Measurements from ENCODE around the gene CIT.

Gene CIT

DNA sequence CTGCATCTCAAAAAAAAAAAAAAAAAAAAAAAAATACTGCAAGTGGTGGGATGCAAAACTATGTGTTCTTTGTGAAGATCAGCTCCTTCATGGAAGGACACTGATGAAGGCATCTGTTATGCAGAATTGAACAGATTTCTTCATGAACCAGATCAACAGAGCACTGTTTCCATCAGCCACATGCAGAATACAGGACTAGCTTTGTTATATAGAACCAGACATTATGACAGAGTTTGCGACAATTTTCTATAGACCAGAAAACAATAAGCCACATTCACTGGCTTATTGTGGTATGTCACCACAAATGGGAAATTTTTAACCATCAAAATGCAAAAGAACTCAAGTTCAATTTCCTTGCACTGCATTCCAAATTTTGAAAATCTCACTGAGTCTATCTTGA lies 34.7 kb downstream of the CIT start:
- no peak for DNase-seq

DNA sequence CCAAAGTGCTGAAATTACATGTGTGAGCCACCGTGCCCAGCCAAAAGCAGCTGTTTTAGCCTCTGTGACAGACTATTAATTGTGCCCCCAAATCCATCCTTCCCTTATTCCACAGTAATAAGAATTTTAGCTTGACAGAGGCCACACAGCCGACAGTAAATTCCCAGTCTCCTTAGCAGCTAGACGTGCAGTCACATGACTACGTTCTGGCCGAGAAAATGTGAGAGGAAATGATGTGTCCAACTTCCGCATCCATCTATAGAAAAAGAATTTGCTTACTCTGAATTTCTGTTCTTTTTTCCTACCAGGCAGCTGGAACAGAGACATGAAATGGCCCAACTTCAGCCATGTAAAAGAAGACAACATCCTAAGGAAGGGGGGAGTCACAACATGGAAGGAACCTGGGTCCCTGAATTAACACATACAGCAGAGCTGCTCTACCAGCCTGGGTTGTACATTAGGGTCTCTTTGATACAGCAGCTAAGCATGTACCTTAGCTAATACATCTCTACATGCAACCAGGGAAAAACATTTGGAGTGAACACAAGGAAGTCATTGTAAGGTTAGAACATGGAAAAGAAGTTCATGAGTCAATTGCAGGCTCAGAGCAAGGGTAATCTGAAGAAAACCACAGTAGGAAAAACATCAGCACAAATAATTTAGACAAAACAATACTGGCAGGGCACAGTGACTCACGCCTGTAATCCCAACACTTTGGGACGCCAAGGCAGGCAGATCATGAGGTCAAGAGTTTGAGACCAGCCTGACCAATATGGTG lies 35.5 kb downstream of the CIT start:
- no peak for DNase-seq

DNA sequence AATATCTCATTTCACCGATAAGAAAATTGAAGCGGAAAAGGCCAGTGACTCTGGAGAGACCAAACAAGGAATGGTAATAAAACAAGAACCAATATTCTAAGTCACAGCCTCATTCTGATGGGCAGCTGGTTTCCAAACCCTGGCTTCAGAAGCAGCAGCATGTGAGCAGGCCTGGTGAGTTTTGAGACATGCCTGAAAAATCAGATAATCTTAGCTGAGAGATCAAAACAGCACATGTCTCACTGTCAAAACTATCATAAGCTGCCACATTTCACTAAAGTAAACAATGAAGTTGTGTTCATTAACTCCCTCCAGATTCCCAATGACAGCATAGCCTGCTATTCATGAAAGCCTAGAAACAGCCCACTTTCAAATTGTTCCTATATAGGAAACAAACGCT lies 36.5 kb downstream of the CIT start:
- DNase-seq: no peak

DNA sequence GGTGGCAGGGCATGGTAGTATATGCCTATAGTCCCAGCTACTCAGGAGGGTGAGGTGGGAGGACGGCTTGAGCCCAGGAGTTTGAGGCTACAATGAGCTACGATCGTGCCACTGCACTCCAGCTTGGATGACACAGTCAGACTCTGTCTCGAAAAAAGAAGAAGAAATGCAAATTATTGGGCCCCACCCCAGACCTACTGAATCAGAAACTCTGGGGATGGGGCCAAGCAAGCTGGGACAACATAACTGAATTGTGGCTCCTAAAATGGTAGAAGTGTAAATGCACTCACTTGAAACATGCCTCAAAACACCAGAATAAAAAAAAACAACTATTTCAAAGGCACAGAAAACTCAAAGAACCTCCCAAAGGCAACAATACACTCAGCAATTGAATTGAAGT lies 37.0 kb downstream of the CIT start:
- DNase-seq: no peak

DNA sequence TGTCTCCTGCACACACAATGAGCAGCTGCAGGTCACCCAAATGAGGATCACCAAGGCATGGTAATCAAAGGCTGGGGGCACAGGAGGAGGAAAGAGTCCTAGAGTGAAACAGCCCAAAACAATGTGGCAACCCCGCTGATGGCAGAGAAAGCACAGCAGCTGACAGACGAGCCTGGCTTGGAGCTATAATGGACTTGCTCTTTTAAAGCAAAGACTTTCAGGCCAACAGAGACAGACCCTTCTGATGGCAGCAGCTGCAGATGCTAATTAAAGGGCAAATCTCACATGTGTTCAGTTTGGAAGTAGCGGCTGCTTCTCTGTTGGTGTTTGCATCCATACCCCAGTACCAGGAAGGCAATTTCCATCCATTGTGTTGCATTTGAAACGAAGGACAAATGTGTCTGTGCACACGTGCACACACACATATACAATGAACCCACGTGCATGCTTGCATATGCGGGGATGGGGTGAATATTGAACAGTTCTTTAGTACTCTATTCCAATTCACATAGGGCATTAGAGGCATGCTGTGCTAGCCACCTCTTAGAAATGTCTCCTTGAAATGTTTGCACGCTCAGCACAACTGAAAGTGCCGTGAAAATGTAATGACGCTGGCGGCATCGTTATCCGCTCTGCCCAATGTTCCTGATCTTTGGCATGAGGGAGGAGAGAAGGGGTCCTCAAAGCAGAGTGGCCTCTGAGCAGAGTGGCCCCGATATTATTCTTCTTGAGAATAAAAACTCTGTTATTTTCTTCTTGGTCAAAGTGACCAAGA lies 38.1 kb downstream of the CIT start:
- DNase-seq: no peak

DNA sequence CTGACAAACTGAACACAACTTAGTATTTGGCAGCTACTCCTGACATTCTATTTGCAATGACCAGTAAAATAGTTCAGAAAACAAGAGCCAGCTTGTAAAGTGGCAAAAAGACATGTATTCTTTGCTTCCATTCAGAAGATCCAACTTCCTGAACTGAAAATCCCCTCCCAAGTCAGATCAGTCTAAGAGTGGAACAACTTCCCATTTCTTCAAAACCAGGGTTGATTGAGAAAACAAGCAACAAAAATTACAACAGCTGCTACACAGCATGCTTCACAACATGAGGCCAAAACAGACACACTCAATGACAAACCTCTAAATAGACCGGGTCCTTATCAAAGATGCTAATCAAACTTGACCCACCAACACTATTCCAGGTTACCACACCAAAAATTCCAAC lies 40.3 kb downstream of the CIT start:
- no peak for DNase-seq

DNA sequence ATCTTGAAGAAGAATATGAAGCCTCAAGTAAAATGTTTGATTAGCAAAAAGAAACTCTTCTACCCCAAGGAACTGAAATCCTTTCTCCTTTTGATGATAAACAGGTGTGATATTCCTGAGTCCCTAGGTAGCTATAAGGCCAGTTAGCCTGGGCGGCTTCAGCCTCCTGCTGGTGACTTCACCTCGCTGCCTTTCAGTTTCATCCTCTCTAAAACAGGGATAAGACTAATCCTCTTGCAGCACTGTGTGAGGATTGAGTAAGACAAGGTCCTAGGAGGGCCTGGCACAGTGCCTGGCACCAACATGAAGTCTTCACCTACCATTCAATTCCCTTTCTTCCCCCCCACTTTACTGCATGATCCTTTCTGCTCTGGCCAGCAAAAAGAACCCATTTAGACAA lies 42.1 kb downstream of the CIT start:
- DNase-seq: no peak

DNA sequence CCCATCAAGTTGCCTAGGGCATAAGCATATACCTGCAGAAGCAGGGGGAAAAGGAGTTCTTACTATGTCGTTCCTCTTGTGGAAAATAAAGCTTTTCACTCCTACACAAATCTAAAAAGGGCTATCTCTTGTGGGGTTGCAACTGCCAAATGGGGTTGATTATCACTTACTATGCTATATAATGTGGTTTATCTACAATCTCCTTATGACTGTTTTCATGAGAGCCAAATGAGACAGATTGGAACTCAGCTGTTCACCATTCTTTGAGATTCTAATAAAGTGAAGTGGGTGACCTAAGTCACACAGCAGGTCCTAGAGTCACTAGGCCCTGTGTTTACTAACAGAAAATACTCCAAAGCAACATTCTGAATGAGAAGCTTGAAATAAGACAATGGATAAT lies 47.7 kb downstream of the CIT start:
- no peak for DNase-seq

DNA sequence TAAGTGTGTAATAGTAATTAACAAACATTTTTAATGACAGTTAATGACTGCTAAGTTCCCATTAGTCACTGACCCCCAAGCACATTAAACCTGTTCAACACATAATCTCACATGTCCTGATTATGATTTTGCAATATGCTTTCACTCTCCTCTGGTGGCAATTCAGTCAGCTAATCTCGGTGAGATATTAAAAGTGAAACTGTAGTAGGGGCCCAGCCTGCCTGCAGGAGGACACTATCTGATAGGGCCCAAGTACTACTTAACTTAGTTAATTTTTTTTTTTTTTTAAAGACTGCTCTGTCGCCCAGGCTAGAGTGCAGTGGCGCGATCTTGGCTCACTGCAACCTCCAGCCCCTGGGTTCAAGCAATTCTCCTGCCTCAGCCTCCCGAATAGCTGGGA lies 48.8 kb downstream of the CIT start:
- no peak for DNase-seq

DNA sequence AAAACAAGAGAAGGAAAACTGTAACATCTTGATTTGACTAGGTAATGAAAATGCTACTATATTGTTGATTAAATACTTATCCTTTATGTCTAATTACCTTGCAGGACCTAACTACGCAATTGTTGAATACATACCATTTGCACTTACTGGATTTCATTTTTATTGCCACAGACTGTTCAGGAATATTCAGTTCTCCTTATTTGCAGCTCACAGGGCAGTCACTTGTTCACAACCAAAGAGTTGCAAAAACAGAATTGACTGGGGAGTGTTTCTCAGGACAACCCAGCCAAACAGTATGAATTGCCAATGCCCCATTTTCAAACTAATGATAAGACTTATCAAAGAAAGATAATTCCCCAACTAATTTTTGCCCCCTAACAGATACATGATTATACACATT lies 49.4 kb downstream of the CIT start:
- no peak for DNase-seq

DNA sequence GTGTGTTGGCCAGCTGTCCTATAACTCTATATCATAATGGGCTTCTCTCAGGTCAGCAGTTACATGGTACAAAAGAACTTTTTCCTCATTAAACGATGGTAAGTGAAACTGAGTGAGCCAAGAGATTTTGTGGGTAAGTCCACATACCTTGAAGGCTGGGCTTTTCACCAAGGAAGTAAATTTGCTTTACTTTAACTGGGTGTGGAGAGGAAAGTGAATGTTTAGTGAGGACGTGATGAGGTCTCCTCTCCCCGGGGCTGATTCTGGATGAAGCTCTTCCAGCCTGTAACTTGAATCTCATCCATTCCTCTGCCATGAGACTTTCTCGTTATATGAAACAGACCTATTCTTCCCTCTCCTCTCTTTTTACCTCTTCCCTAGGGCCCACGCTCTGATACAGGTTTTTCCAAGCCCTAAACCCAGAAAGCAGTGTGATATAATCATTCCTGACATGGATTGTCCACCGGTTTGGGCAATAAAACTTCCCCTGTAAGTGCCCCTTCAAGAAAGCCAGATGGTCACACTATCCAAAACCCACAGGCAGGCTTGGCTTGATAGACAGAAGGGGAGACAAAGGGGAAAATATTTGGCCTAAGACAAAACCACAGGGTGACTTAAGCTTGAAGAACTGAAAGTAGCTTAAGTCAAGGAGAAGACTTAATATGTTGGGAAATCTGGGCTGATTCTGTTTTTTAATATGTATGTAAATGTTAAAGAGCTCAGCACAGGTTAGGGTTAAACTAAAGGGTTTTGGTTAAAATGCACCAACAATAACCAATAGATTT lies 50.3 kb downstream of the CIT start:
- no peak for DNase-seq

DNA sequence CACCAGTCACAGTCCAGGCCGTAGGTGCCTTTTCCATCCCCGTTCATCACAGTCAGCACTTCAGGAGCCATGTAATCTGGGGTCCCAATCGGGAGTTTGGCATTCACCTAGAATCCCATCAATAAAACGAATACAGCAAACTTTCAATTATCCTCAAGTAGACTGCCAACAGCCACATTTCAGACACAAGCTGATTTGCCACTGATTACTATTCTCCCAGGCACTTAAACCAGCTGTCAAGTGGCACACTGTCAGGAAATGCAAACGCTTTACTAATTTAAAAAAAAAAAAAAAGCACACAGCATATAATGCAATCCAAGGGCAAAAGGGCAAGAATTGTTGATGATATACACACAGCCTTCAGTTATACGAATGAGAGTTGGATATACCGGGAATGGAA lies 51.9 kb downstream of the CIT start:
- DNase-seq: no peak

DNA sequence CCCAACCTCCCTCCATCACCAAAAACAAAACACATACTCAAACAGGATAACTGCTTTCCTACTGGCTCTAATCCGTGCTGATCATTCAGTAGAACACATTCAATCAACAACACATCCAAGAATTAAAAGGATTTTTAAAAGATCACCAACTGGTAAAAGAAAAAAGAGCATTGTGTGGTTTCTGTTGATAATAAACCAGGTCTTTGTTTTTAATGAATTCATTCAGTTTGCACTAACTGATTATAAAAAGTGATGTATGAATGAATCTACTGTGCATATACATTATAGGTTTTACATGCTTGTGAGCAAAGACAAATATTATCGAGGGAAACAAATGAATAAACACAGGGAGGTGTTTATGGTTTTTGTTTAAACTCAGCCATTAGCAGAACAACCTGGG lies 55.1 kb downstream of the CIT start:
- DNase-seq: no peak

DNA sequence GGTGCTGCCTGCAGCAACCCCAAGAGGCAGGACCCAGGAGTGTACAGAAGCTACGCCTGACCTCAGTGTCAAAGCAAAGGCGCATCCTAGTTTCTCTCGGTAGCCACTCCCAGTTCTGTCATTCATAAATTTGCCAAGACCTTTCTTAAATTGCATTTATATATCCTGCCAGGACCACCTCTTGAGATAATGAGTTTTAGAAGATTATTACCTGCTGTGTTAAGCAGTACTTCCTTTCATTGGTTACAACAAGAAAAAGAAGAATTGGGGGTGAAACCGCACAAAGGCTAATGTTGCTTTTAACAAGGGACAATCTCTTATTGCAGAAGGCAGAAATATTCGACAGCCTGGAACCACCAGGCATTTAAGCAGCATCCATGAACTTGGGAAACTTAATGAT lies 57.8 kb downstream of the CIT start:
- DNase-seq: no peak

DNA sequence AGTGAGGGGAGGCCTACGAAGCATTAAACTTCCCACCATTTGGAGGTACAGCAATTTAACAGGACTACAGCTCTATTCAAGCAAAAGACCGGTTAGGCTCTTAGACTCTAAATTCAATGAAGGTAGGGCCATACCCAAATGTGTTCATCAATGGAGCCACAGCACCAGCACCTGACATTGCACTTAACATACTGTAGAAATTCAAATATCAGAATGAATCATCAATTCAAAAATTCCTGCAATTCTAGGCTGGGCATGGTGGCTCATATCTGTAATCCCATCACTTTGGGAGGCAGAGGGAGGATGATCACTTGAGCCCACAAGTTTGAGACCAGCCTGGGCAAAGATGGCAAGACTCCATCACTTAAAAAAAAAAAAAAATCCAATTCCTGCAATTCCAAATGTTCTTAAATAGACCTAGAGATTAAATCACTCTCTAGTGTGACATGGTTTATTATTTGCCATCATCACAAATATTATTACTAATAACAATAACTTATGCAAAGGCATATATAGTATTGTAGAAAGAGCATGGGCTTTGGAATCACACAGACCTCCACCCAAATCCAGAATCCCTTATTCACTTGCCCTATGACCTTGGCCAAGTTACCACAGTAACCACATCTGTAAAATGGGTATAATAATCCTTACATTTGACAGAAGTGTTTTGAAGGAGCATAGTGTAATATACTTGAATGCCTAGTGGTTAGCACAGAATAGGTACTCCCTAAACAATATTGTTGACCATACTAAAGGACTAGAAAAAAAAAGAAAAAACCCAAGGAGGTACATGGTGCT lies 59.4 kb downstream of the CIT start:
- no peak for DNase-seq

DNA sequence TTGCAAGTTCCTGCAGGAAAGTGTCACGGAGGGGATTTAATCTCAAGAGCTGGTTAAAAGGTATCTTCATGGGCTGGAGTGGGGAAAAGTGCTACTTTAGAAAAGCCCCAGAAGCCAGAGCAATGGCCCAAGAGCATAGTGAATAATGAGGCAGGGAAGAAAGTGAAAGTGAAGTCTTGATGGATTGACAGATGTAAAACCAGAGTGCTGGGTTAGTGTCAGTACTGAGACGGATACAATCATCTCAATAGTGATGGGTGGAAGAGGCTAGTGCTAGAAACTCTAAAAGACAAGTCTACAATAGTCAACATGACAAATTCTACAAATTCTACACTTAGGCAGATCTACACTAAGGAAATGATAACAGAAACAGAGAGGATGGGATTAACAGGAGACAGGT lies 68.1 kb downstream of the CIT start:
- DNase-seq: no peak

DNA sequence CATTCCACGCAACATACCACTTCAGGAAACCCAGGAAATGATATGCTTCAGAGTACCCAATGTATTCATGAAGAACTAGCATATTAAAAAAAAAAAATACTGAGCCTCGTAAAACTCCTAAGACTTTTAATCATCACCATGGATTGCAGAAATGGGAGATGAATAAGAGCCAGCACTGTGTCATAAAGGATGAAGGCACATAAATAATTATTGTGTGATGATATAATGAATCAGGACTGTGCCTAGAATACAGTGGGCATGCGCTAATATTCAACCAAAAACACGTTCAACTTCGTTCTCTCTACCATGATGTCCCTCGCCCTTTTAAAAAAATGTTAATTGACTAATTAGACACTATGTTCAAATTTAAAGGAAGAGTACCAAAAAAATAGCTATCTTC lies 68.7 kb downstream of the CIT start:
- DNase-seq: no peak

DNA sequence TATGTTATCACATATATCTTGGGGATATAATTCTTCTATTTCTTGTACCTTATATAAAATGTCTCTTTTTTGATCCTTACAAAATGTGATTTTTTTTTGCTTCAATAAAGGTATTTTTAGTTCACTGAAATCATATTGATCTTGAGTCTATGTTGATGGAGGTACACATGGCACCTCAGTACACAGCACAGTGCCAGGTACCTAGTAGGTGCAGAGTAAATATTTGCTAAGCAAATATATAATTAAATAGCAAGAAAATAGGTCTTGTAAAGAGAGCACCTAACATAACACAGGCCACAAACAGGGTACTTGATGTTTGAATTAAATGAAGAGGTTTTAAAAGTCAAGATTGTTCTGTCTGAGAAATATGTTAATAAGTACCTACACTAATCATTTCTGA lies 69.7 kb downstream of the CIT start:
- DNase-seq: no peak

DNA sequence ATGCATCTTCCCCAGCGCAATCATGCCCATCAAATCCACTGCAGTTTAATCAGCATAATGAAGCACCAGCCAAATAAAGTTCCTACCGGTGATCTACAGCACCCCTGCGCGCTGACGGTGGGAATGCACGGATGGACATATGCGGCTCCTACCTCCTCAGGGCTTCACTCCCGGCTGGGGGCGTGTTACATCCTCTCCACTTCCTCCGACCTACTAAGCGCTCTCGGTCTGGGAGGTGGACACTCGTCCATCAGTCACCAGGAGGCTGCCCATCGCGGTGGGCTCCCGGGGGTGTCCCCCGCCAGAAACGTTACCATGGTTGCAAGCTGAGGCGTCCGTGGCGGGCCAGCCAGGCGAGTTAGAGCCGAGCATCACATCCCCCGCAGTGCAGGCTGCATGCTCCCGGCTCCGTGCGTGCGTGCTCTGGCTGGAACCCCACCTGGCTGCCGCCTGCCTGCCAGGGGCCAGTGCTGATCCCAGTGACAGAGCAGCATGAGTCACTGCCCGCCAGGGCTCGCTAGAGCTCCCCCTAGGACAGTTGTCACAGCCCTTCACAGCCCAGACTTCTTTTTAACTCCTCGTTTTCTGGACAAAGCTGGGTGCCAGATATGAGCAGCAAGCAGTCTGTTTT lies 73.0 kb downstream of the CIT start:
- no peak for DNase-seq

DNA sequence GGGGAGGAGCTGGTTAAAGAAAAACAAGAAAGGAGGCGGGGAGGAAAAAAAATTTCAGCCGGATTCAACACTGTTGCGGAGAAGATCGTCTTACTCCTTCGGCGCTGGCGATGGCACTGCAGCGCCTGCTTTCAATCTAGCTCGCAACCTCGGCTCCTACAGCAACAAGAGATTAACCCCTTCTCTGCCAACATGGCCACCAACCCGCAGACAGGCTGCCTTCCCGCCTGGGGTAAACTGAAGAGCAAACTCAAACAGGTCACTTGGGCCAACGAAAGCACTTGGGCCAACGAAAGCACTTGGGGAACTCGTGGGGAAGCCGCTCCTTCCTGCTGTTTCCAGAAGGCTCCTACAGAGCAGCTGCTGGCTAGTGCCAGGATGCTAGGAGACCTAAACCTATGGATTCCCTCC lies 73.7 kb downstream of the CIT start:
- DNase-seq: no peak

DNA sequence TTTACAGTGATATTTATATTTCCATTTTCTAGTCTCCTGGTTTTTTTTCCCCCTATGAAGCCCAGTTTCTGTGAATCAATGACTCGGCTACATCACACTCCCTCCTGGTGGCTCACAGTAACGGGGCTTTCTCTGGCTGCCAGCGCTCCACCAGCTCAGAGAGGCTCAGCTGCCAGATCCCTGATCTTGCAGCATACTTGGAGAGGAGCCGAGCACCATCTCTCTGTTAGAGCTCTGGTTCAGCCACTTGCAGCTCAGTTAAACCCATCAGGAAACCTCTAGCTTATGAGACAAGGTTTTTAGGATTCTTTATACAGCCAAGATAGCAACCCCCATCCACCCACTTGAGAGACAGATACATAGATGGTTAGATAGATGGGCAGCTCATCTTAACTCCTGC lies 74.6 kb downstream of the CIT start:
- DNase-seq: no peak

DNA sequence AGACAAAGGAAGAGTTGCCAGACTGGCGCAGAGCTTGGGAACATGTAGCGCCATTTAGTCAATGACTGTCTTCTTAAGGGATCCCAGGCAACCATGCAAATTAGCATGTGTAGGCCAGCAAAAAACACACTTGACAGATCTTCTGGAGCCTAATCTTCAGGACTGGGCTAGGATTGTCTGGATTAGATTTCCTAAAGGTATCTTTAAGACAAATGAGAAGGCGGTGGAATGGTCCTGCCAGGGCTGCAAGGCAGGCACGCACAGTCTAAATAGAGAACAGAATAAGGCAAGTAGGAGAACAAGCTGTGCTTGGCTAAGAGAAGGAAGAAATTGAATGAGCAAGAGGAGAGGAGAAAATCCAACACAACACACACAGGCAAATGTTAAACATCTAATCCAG lies 80.0 kb downstream of the CIT start:
- no peak for DNase-seq

DNA sequence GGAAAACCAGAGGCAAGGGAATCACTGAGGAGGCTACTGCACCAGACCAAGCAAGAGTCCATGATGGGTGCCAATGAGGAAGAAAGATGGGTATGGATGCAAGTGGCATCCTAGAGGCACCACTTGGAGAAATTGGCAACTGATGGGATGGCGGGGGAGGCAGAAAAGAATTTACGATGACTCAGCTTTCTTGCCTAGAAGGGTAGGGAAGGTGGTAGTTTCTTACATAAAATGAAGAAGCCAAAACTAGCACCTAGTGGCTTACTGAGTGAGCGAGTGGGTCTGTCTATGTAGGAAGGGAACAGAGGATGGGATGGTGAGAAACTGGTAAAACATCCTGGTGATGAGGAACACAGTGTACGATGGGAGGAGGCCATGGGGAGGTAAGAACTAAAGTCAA lies 80.8 kb downstream of the CIT start:
- no peak for DNase-seq
